Nephron progenitor cell (in vitro differentiated cells): ENCODE data around the gene TMEM131L.

Experiments
- DNase-seq: peaks from one replicate; pipeline ENCODE4 v3.0.0; 2021
- H3K27ac Mint-ChIP-seq: 2 replicates; pipeline ENCODE4 v1.8.0; 2021; ENCODE audit warnings: mild to moderate bottlenecking, moderate library complexity, mixed read lengths
- H3K27me3 Mint-ChIP-seq: 2 replicates; pipeline ENCODE4 v1.8.0; 2021; ENCODE audit warnings: mild to moderate bottlenecking, low read depth, mixed read lengths; ENCODE audit not compliant: poor library complexity
- H3K36me3 Mint-ChIP-seq: 2 replicates; pipeline ENCODE4 v1.8.0; 2021; ENCODE audit warnings: low read depth, mixed read lengths
- H3K4me1 Mint-ChIP-seq: 2 replicates; pipeline ENCODE4 v1.8.0; 2021; ENCODE audit warnings: mixed read lengths
- H3K4me3 Mint-ChIP-seq: 2 replicates; pipeline ENCODE4 v1.8.0; 2021; ENCODE audit warnings: mild to moderate bottlenecking, moderate library complexity, mixed read lengths
- H3K9me3 Mint-ChIP-seq: 2 replicates; pipeline ENCODE4 v1.8.0; 2021; ENCODE audit warnings: mild to moderate bottlenecking, moderate library complexity, mixed read lengths
- TF ChIP-seq, protein P1 (sequence below): fragments of 200-600 bp; sonication (generic); IDR thresholded peaks from 2 replicates; pipeline ENCODE4 v1.5.0; 2021; ENCODE audit warnings: antibody characterized with exemption

The TMEM131L gene

GRCh38 chr4:153623491-153623890 is 157.3 kb downstream of the TMEM131L start:
- no peak for DNase-seq
- H3K4me1 Mint-ChIP-seq: peaks cover 45% of the 10 kb centered on the region
- no peaks in the 10 kb centered on the region for H3K27me3 Mint-ChIP-seq
- TF ChIP-seq, protein P1, sequence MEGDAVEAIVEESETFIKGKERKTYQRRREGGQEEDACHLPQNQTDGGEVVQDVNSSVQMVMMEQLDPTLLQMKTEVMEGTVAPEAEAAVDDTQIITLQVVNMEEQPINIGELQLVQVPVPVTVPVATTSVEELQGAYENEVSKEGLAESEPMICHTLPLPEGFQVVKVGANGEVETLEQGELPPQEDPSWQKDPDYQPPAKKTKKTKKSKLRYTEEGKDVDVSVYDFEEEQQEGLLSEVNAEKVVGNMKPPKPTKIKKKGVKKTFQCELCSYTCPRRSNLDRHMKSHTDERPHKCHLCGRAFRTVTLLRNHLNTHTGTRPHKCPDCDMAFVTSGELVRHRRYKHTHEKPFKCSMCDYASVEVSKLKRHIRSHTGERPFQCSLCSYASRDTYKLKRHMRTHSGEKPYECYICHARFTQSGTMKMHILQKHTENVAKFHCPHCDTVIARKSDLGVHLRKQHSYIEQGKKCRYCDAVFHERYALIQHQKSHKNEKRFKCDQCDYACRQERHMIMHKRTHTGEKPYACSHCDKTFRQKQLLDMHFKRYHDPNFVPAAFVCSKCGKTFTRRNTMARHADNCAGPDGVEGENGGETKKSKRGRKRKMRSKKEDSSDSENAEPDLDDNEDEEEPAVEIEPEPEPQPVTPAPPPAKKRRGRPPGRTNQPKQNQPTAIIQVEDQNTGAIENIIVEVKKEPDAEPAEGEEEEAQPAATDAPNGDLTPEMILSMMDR: no peak
- H3K27ac Mint-ChIP-seq: no peak overlapping the region
- no peaks in the 10 kb centered on the region for H3K9me3 Mint-ChIP-seq
- H3K4me3 Mint-ChIP-seq: no peak overlapping the region
- peaks cover 73% of the 10 kb centered on the region for H3K36me3 Mint-ChIP-seq

DNA sequence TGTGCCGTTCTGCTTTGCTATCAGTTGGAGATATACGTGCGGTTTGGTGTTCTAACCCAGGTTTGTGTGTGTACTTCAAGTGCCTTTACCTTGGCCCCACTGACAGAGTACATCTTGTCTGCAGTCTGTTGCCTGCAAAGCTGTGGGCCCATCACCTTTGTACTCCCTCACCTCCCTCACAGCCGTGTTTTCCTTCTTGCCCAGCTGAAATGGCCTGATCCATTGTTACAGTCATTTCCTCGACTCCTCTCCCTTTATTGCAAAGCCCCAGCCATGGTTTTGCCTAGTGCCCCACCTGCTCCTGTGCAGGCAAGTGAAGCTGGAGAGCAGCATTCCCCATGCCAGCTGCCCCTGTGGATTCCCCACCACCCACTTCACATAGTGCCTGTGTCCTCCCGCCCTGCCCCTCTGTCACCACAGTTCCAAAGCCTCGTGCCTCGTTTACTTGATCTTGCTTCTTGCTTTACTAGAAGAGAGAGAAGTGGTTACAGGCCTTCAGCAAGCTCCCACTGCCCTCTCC is 162.7 kb downstream of the TMEM131L start:
- Mint-ChIP-seq H3K27me3 (no peaks in the 10 kb centered on the region), H3K9me3 (peaks cover 6% of the 10 kb centered on the region), H3K4me1 (no peaks in the 10 kb centered on the region), H3K27ac (no peak overlapping the region), H3K36me3 (peaks cover 87% of the 10 kb centered on the region), H3K4me3 (no peak overlapping the region)
- TF ChIP-seq, protein P1: no peak
- no peak for DNase-seq

GRCh38 chr4:153629776-153630175 is 163.6 kb downstream of the TMEM131L start:
- no peaks in the 10 kb centered on the region for H3K27me3 Mint-ChIP-seq

DNA sequence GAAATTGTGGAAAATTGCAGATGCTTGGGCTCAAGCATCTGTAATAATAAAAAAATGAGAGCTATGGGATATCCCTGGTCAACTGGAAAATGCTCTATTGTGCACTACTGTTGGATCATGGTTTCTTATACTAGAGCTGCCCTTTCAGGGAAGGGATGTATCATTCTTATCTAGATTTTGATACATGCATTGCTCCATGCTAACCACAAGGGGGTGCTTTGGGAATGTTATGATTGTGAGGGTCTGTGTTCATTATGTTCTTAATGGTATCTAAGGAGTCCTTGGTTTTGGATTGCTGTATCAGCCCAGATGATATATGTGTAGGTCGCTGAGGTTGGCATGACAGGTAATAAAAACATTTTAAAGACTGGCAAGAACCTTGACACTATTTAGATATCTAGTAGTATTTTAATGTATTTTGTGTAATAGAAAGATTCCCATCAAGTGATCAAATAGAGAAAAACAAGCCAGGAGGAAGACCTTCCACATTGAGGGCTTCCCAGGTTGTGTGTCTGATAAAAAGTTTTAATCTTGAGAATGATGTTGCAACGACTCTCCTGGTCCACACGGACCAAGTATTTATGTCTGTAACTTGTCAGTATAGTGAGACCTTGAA is 168.7 kb downstream of the TMEM131L start:
- Mint-ChIP-seq H3K36me3 (peaks cover 78% of the 10 kb centered on the region), H3K27me3 (no peaks in the 10 kb centered on the region)

More at GRCh38 chr4:153629776-153630175, 163.6 kb downstream of the TMEM131L start:
- DNase-seq: no peak
- Mint-ChIP-seq H3K9me3 (peaks cover 6% of the 10 kb centered on the region), H3K4me1 (no peaks in the 10 kb centered on the region), H3K36me3 (peaks cover 92% of the 10 kb centered on the region), H3K4me3 (no peak overlapping the region), H3K27ac (no peak overlapping the region)
- TF ChIP-seq, protein P1: no peak

GRCh38 chr4:153635846-153636245 is 169.7 kb downstream of the TMEM131L start:
- Mint-ChIP-seq H3K36me3 (peaks cover 68% of the 10 kb centered on the region), H3K4me3 (no peak overlapping the region), H3K9me3 (peaks cover 3% of the 10 kb centered on the region), H3K27me3 (peaks cover 2% of the 10 kb centered on the region), H3K4me1 (peaks cover 16% of the 10 kb centered on the region), H3K27ac (no peak overlapping the region)
- TF ChIP-seq, protein P1: no peak
- DNase-seq: no peak

More for the DNA sequence above, 168.7 kb downstream of the TMEM131L start:
- H3K4me3 Mint-ChIP-seq: no peak overlapping the region
- no peak for DNase-seq
- no peak overlapping the region for H3K27ac Mint-ChIP-seq
- TF ChIP-seq, protein P1: peak; percentile 66
- H3K4me1 Mint-ChIP-seq: peaks cover 10% of the 10 kb centered on the region
- H3K9me3 Mint-ChIP-seq: peaks cover 6% of the 10 kb centered on the region

DNA sequence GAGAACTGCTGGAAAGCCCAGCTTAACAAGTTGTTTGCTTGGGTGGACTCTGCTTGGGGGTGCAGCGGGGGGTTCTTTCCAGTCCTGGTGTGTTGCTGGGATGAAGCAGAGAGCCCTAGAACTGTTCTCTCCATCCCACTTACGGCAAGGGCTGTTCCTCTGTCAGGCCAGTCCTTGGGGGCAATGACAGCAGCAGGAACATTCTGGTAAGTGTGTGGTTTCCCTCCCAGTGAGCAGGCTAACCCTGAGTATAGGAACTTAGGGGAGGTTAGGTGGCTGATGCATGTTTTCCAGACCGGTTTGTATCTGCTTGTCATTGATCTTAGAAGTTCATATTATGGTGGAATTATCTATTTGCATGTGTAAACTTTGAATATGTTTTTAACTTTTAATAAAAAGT is 171.0 kb downstream of the TMEM131L start:
- no peak for DNase-seq
- TF ChIP-seq, protein P1: no peak
- peaks cover 19% of the 10 kb centered on the region for H3K4me1 Mint-ChIP-seq
- peaks cover 54% of the 10 kb centered on the region for H3K36me3 Mint-ChIP-seq
- peaks cover 5% of the 10 kb centered on the region for H3K27me3 Mint-ChIP-seq
- H3K27ac Mint-ChIP-seq: no peak overlapping the region
- no peaks in the 10 kb centered on the region for H3K9me3 Mint-ChIP-seq
- no peak overlapping the region for H3K4me3 Mint-ChIP-seq
